ENCODE results near the gene AKAP7.

DNA sequence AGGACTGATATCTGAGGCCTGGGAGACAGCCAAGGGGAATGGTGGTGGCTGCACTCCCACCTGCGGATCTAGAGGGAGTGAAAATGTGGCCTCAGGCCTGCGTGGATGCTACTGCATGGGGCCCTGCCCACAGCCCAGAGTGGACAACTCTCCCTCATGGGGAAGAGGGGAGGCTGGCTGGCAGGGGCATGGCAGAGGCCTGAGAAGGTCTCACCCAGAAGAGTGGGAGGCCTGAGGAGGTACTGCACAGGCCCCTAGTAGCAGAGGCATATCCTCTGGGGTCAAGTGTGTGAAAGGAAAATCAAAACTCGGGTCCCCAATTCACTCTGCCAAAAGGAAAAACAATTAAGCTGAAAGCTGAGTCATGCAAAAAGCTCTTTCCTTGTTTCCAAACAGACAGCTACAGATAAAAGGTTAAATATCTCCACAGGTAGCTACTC, 158.2 kb downstream of the AKAP7 start:
- TF ChIP-seq, protein P1, sequence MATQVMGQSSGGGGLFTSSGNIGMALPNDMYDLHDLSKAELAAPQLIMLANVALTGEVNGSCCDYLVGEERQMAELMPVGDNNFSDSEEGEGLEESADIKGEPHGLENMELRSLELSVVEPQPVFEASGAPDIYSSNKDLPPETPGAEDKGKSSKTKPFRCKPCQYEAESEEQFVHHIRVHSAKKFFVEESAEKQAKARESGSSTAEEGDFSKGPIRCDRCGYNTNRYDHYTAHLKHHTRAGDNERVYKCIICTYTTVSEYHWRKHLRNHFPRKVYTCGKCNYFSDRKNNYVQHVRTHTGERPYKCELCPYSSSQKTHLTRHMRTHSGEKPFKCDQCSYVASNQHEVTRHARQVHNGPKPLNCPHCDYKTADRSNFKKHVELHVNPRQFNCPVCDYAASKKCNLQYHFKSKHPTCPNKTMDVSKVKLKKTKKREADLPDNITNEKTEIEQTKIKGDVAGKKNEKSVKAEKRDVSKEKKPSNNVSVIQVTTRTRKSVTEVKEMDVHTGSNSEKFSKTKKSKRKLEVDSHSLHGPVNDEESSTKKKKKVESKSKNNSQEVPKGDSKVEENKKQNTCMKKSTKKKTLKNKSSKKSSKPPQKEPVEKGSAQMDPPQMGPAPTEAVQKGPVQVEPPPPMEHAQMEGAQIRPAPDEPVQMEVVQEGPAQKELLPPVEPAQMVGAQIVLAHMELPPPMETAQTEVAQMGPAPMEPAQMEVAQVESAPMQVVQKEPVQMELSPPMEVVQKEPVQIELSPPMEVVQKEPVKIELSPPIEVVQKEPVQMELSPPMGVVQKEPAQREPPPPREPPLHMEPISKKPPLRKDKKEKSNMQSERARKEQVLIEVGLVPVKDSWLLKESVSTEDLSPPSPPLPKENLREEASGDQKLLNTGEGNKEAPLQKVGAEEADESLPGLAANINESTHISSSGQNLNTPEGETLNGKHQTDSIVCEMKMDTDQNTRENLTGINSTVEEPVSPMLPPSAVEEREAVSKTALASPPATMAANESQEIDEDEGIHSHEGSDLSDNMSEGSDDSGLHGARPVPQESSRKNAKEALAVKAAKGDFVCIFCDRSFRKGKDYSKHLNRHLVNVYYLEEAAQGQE (IDR thresholded peaks at IDR 0.05; ENCODE audit: low read depth): no peak
- TF ChIP-seq MAX (IDR thresholded peaks at IDR 0.05): no peak
- TF ChIP-seq POLR2A (IDR thresholded peaks at IDR 0.05; ENCODE audit: borderline replicate concordance, extremely low read depth, insufficient read depth, insufficient read length): no peak
- no peak for TF ChIP-seq SP1 (IDR thresholded peaks at IDR 0.05; ENCODE audit: low read depth)
- TF ChIP-seq YY1 (IDR thresholded peaks at IDR 0.05; ENCODE audit: extremely low read depth, insufficient replicate concordance, low read depth, low read length): no peak
- no peak for TF ChIP-seq SIN3A (IDR thresholded peaks at IDR 0.05; ENCODE audit: low read depth)
- TF ChIP-seq EZH2 (IDR thresholded peaks at IDR 0.05): no peak
